Tibial artery (tissue), 4 donors: ENCODE data around the gene DNAI1.

ENCODE experiments used
- DNase-seq, 2 donors: peaks; one replicate each; pipeline ENCODE4 v3.0.0-alpha.2; 2019
- H3K27ac ChIP-seq, 2 donors: fragments of 200-600 bp; sonication (generic) in 1 of 2; 1 replicate in 1 of 2; 2 replicates in 1 of 2; pipeline ENCODE4 v1.5.1; 2018 to 2019; ENCODE audit warnings: mild to moderate bottlenecking in 1 of 2
- H3K27me3 ChIP-seq, 2 donors: fragments of 200-600 bp; sonication (generic) in 1 of 2; one replicate each; pipeline versions ENCODE4 v1.5.1 to v1.6.0; 2016 to 2019
- H3K36me3 ChIP-seq, 3 donors: fragments of 200-600 bp; sonication (generic) in 2 of 3; one replicate each; pipeline ENCODE4 v1.5.1; 2016 to 2019; ENCODE audit warnings: mild to moderate bottlenecking in 2 of 3
- H3K4me1 ChIP-seq, 4 donors: fragments of 200-600 bp; sonication (generic) in 2 of 4; 1 replicate in 3 of 4; 2 replicates in 1 of 4; pipeline ENCODE4 v1.5.1; 2016 to 2019
- H3K4me3 ChIP-seq, 2 donors: fragments of 200-600 bp; sonication (generic) in 1 of 2; 1 replicate in 1 of 2; 2 replicates in 1 of 2; pipeline ENCODE4 v1.5.1; 2018 to 2019; ENCODE audit warnings: mild to moderate bottlenecking in 2 of 2
- H3K9me3 ChIP-seq, 3 donors: fragments of 200-600 bp; sonication (generic) in 1 of 3; one replicate each; pipeline ENCODE4 v1.5.1; 2016 to 2019
- intact Hi-C: fragments of 100-400 bp; cut with DNase I; formaldehyde crosslinking; loops from one replicate; pipeline ENCODE4 v1.15.0; 2023; ENCODE audit warnings: low total_unique reads
- TF ChIP-seq, protein P1 (sequence below), 2 experiments: fragments of 200-600 bp in 1 of 2; fragments of 450-650 bp in 1 of 2; IDR thresholded peaks; one replicate each; pipeline ENCODE4 v1.5.1; 2017 to 2019; ENCODE audit warnings: antibody characterized with exemption in 2 of 2, mild to moderate bottlenecking in 1 of 2, moderate library complexity in 1 of 2

The DNAI1 gene

DNA sequence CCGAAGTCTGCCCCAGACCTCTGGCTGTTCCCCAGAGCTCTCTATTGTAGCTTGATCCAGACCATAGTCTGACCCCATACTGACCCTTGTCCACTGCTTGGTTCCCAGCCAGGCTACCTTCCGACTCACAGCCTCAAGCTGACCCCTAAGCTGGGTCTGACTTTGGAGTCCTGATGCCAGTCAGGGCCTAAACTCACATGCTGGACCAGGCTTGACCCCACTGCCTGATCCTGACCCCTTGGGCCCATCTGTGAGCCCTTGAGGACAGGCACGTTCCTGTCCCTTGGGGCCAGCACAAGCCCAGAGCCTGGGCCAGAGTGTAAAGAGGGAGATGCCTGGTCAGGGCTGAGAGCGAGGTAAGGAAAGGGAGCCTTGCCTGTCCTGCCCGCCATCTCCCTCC is 96.9 kb downstream of the DNAI1 start:
- TF ChIP-seq, protein P1, sequence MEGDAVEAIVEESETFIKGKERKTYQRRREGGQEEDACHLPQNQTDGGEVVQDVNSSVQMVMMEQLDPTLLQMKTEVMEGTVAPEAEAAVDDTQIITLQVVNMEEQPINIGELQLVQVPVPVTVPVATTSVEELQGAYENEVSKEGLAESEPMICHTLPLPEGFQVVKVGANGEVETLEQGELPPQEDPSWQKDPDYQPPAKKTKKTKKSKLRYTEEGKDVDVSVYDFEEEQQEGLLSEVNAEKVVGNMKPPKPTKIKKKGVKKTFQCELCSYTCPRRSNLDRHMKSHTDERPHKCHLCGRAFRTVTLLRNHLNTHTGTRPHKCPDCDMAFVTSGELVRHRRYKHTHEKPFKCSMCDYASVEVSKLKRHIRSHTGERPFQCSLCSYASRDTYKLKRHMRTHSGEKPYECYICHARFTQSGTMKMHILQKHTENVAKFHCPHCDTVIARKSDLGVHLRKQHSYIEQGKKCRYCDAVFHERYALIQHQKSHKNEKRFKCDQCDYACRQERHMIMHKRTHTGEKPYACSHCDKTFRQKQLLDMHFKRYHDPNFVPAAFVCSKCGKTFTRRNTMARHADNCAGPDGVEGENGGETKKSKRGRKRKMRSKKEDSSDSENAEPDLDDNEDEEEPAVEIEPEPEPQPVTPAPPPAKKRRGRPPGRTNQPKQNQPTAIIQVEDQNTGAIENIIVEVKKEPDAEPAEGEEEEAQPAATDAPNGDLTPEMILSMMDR (IDR thresholded peaks at IDR 0.05) = no peak
- H3K27me3 ChIP-seq = peaks cover 0 to 67% of the 10 kb centered on the region in 2 donors
- no peak for DNase-seq
- H3K4me3 ChIP-seq = no peak overlapping the region
- H3K4me1 ChIP-seq = peaks cover 0 to 10% (median 3%) of the 10 kb centered on the region in 4 donors
- no peak overlapping the region for H3K27ac ChIP-seq
- no peaks in the 10 kb centered on the region for H3K36me3 ChIP-seq
- intact Hi-C loops = no loop called here
- no peaks in the 10 kb centered on the region for H3K9me3 ChIP-seq

GRCh38 chr9:34555936-34556525 is 97.4 kb downstream of the DNAI1 start:
- no peaks in the 10 kb centered on the region for H3K36me3 ChIP-seq
- no peak overlapping the region for H3K4me3 ChIP-seq
- H3K27me3 ChIP-seq = peaks cover 0 to 72% of the 10 kb centered on the region in 2 donors
- no peak overlapping the region for H3K27ac ChIP-seq
- H3K4me1 ChIP-seq = peaks cover 0 to 13% (median 3%) of the 10 kb centered on the region in 4 donors
- no peak for DNase-seq
- H3K9me3 ChIP-seq = no peaks in the 10 kb centered on the region
- TF ChIP-seq, protein P1 (IDR thresholded peaks at IDR 0.05) = no peak
- intact Hi-C loops = no loop called here

- TF ChIP-seq, protein P1 (IDR thresholded peaks at IDR 0.05) = no peak
- Histone ChIP-seq H3K27me3 (peaks cover 0 to 77% of the 10 kb centered on the region in 2 donors), H3K9me3 (peaks cover 0 to under 1% (median 0%) of the 10 kb centered on the region in 3 donors), H3K27ac (no peak overlapping the region), H3K4me1 (peaks cover 0 to 13% (median 3%) of the 10 kb centered on the region in 4 donors), H3K36me3 (no peaks in the 10 kb centered on the region), H3K4me3 (no peak overlapping the region)
- intact Hi-C loops = no loop called here
- DNase-seq = no peak
Measured at GRCh38 chr9:34556949-34557348, 98.3 kb downstream of the DNAI1 start.

GRCh38 chr9:34557426-34558321 is 99.1 kb downstream of the DNAI1 start:
- Histone ChIP-seq H3K27me3 (peaks cover 0 to 81% of the 10 kb centered on the region in 2 donors), H3K36me3 (no peaks in the 10 kb centered on the region), H3K4me1 (peaks cover 0 to 13% (median 3%) of the 10 kb centered on the region in 4 donors), H3K9me3 (peaks cover 0 to 4% (median 0%) of the 10 kb centered on the region in 3 donors), H3K27ac (no peak overlapping the region), H3K4me3 (no peak overlapping the region)
- intact Hi-C loops = no loop called here
- no peak for DNase-seq
- TF ChIP-seq, protein P1 (IDR thresholded peaks at IDR 0.05) = no peak

DNA sequence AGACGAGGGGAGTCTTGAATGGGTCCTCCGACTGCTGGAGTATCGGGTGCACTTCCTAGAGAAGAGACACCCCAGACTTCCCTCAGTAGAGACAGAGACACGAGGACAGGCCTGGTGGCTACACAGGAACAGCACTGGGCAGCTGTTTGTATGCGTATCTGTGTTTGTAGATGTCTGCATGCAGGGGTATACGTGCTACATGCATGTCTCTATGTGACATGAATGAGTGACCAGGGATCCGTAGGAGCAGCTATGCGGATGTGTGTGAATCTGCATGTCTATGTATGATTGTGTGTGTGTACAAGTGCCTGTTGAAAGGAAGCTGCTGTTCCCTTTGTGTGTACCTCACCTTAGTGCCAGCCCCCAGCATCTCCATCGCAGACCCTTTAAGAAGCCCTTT is 99.8 kb downstream of the DNAI1 start:
- peaks cover 0 to 4% (median 0%) of the 10 kb centered on the region in 3 donors for H3K9me3 ChIP-seq
- no peak overlapping the region for H3K27ac ChIP-seq
- no peak overlapping the region for H3K4me3 ChIP-seq
- intact Hi-C loops = no loop called here
- H3K27me3 ChIP-seq = peaks cover 0 to 78% of the 10 kb centered on the region in 2 donors
- H3K36me3 ChIP-seq = no peaks in the 10 kb centered on the region
- TF ChIP-seq, protein P1 (IDR thresholded peaks at IDR 0.05) = no peak
- no peak for DNase-seq
- peaks cover 0 to 13% (median 3%) of the 10 kb centered on the region in 4 donors for H3K4me1 ChIP-seq
